ENCODE data around the gene FBN3. TPM values are rescaled to one million over a fixed set of nuclear protein-coding genes. Genes with fewer than 3 reads are reported as not detected.
"Not testable (repeated sequence)": the region's sequence is repeated elsewhere in the genome, so short reads cannot be mapped to it uniquely, and the experiment has no call there.

Gene FBN3
- total and polyA plus RNA-seq, 3 experiments from 2014 or later: not detected

GRCh38 chr19:8033287-8034177 lies 115.9 kb downstream of the FBN3 start:
- H3K9me3 Mint-ChIP-seq; H3K4me3 Mint-ChIP-seq; H3K36me3 Mint-ChIP-seq; H3K9me3 ChIP-seq (ENCODE audit: low read length); CTCF ChIA-PET; H3K4me1 Mint-ChIP-seq; H3K27ac Mint-ChIP-seq; H3K27me3 ChIP-seq (ENCODE audit: insufficient read depth, low read length, poor library complexity, severe bottlenecking); H3K36me3 ChIP-seq (ENCODE audit: insufficient read depth, low read length); H3K4me3 ChIP-seq (ENCODE audit: low read length); H3K4me1 ChIP-seq (ENCODE audit: insufficient read depth, low read length); DNase-seq: not testable (repeated sequence)
- H3K27me3 Mint-ChIP-seq: peaks cover 5 to 11% of the 10 kb centered on the region in 2 donors
- POLR2A ChIA-PET: interaction anchor here (0.6 kb wide), 1 partner anchor 120 kb away, joined by 4 read pairs; no protein-coding TSS in a partner anchor
- peak overlapping the region; percentile 68 for H3K27ac ChIP-seq (ENCODE audit: low read depth, low read length)

GRCh38 chr19:8030960-8031359 lies 118.4 kb downstream of the FBN3 start:
- H3K9me3 Mint-ChIP-seq: no peaks in the 10 kb centered on the region
- POLR2A ChIA-PET: no interaction called here

GRCh38 chr19:8028951-8029491 lies 120.4 kb downstream of the FBN3 start:
- no peaks in the 10 kb centered on the region for H3K27me3 Mint-ChIP-seq
- no peak overlapping the region for H3K4me3 Mint-ChIP-seq
- CTCF ChIA-PET: no interaction called here

More at GRCh38 chr19:8030960-8031359, 118.4 kb downstream of the FBN3 start:
- H3K27ac ChIP-seq (ENCODE audit: low read depth, low read length): no peak overlapping the region
- Mint-ChIP-seq H3K27ac (no peak overlapping the region), H3K27me3 (no peaks in the 10 kb centered on the region), H3K4me1 (no peaks in the 10 kb centered on the region), H3K4me3 (no peak overlapping the region), H3K36me3 (no peaks in the 10 kb centered on the region)
- CTCF ChIA-PET: interaction anchor here (1.0 kb wide), 1 partner anchor 25 kb away, joined by 3 read pairs; no protein-coding TSS in a partner anchor
- no peak for DNase-seq
- H3K4me1 ChIP-seq (ENCODE audit: insufficient read depth, low read length): no peaks in the 10 kb centered on the region
- no peaks in the 10 kb centered on the region for H3K9me3 ChIP-seq (ENCODE audit: low read length)
- H3K27me3 ChIP-seq (ENCODE audit: insufficient read depth, low read length, poor library complexity, severe bottlenecking): no peaks in the 10 kb centered on the region
- no peak overlapping the region for H3K4me3 ChIP-seq (ENCODE audit: low read length)
- no peaks in the 10 kb centered on the region for H3K36me3 ChIP-seq (ENCODE audit: insufficient read depth, low read length)

DNA sequence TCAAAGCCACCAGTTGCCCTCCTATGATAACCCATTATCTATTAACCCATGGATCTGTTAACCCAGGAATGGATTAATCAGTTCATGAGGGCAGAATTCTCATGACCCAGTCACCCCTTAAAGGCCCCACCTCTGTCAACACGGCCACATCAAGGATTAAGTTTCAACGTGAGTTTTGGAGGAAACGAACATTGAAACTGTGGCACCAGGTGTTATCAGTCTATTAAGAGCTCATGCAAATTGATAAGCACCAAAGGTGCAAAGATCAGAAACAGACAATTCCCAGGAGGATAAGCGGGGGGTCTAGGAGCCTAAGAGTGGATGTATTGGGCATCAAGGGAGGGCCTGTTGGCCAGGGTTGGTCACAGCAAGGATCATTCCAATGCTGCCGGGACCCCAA lies 124.1 kb downstream of the FBN3 start:
- Mint-ChIP-seq H3K27ac (peak overlapping the region in 1 of 8 donors; percentile 29), H3K27me3 (no peaks in the 10 kb centered on the region), H3K4me1 (no peaks in the 10 kb centered on the region), H3K9me3 (no peaks in the 10 kb centered on the region), H3K4me3 (no peak overlapping the region), H3K36me3 (no peaks in the 10 kb centered on the region)
- no peak for DNase-seq
- CTCF ChIA-PET: no interaction called here
- Histone ChIP-seq H3K4me1 (ENCODE audit: insufficient read depth, low read length) (no peaks in the 10 kb centered on the region), H3K27ac (ENCODE audit: low read depth, low read length) (no peak overlapping the region), H3K36me3 (ENCODE audit: insufficient read depth, low read length) (no peaks in the 10 kb centered on the region), H3K9me3 (ENCODE audit: low read length) (no peaks in the 10 kb centered on the region), H3K27me3 (ENCODE audit: insufficient read depth, low read length, poor library complexity, severe bottlenecking) (no peaks in the 10 kb centered on the region), H3K4me3 (ENCODE audit: low read length) (no peak overlapping the region)
- POLR2A ChIA-PET: no interaction called here

More at GRCh38 chr19:8028951-8029491, 120.4 kb downstream of the FBN3 start:
- DNase-seq: no peak
- no peak overlapping the region for H3K4me3 ChIP-seq (ENCODE audit: low read length)
- POLR2A ChIA-PET: no interaction called here
- no peak overlapping the region for H3K27ac ChIP-seq (ENCODE audit: low read depth, low read length)
- Mint-ChIP-seq H3K9me3 (no peaks in the 10 kb centered on the region), H3K4me1 (no peaks in the 10 kb centered on the region), H3K36me3 (no peaks in the 10 kb centered on the region), H3K27ac (no peak overlapping the region)
- no peaks in the 10 kb centered on the region for H3K27me3 ChIP-seq (ENCODE audit: insufficient read depth, low read length, poor library complexity, severe bottlenecking)
- H3K4me1 ChIP-seq (ENCODE audit: insufficient read depth, low read length): no peaks in the 10 kb centered on the region
- no peaks in the 10 kb centered on the region for H3K36me3 ChIP-seq (ENCODE audit: insufficient read depth, low read length)
- no peaks in the 10 kb centered on the region for H3K9me3 ChIP-seq (ENCODE audit: low read length)

DNA sequence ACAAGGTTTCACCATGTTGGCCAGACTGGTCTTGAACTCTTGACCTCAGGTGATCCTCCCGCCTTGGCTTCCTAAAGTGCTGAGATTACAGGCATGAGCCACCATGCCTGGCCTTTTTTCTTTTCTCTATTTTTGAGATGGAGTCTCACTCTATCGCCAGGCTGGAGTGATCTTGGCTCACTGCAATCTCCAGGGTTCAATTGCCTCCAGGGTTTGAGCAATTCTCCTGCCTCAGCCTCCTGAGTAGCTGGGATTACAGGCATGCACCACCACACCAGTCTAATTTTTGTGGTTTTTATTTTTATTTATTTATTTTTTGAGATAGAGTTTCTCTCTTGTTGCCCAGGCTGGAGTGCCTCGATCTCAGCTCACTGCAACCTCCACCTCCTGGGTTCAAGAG lies 125.1 kb downstream of the FBN3 start:
- H3K36me3 Mint-ChIP-seq, CTCF ChIA-PET: not testable (repeated sequence)

GRCh38 chr19:8023371-8023770 lies 126.0 kb downstream of the FBN3 start:
- no peaks in the 10 kb centered on the region for H3K4me1 ChIP-seq (ENCODE audit: insufficient read depth, low read length)
- no peak overlapping the region for H3K27ac ChIP-seq (ENCODE audit: low read depth, low read length)
- H3K27me3 ChIP-seq (ENCODE audit: insufficient read depth, low read length, poor library complexity, severe bottlenecking): no peaks in the 10 kb centered on the region
- no peaks in the 10 kb centered on the region for H3K9me3 Mint-ChIP-seq
- DNase-seq: no peak
- ChIA-PET CTCF (no interaction called here), POLR2A (no interaction called here)
- H3K4me1 Mint-ChIP-seq: no peaks in the 10 kb centered on the region
- no peaks in the 10 kb centered on the region for H3K9me3 ChIP-seq (ENCODE audit: low read length)
- H3K4me3 Mint-ChIP-seq: no peak overlapping the region
- no peaks in the 10 kb centered on the region for H3K36me3 Mint-ChIP-seq
- no peaks in the 10 kb centered on the region for H3K36me3 ChIP-seq (ENCODE audit: insufficient read depth, low read length)
- H3K27ac Mint-ChIP-seq: no peak overlapping the region
- H3K4me3 ChIP-seq (ENCODE audit: low read length): no peak overlapping the region
- no peaks in the 10 kb centered on the region for H3K27me3 Mint-ChIP-seq

More for the DNA sequence above, 125.1 kb downstream of the FBN3 start:
- H3K27ac Mint-ChIP-seq; H3K36me3 ChIP-seq (ENCODE audit: insufficient read depth, low read length); H3K9me3 Mint-ChIP-seq; H3K4me1 ChIP-seq (ENCODE audit: insufficient read depth, low read length); H3K9me3 ChIP-seq (ENCODE audit: low read length); POLR2A ChIA-PET; H3K4me3 Mint-ChIP-seq; DNase-seq; H3K4me1 Mint-ChIP-seq; H3K27me3 Mint-ChIP-seq; H3K4me3 ChIP-seq (ENCODE audit: low read length); H3K27ac ChIP-seq (ENCODE audit: low read depth, low read length); H3K27me3 ChIP-seq (ENCODE audit: insufficient read depth, low read length, poor library complexity, severe bottlenecking): not testable (repeated sequence)

- no peaks in the 10 kb centered on the region for H3K27me3 ChIP-seq (ENCODE audit: insufficient read depth, low read length, poor library complexity, severe bottlenecking)
- H3K27ac ChIP-seq (ENCODE audit: low read depth, low read length): no peak overlapping the region
- H3K36me3 ChIP-seq (ENCODE audit: insufficient read depth, low read length): no peaks in the 10 kb centered on the region
- Mint-ChIP-seq H3K4me3 (no peak overlapping the region), H3K27ac (peak overlapping the region in 1 of 8 donors; percentile 54), H3K36me3 (no peaks in the 10 kb centered on the region), H3K4me1 (peaks cover 7 to 9% (median 8%) of the 10 kb centered on the region in 3 donors), H3K27me3 (no peaks in the 10 kb centered on the region), H3K9me3 (no peaks in the 10 kb centered on the region)
- no peak for DNase-seq
- CTCF ChIA-PET: no interaction called here
- POLR2A ChIA-PET: no interaction called here
- no peak overlapping the region for H3K4me3 ChIP-seq (ENCODE audit: low read length)
- H3K4me1 ChIP-seq (ENCODE audit: insufficient read depth, low read length): no peaks in the 10 kb centered on the region
- H3K9me3 ChIP-seq (ENCODE audit: low read length): no peaks in the 10 kb centered on the region
Observed at GRCh38 chr19:8022275-8022674, 127.1 kb downstream of the FBN3 start.

- H3K4me3 ChIP-seq (ENCODE audit: low read length): no peak overlapping the region
- H3K4me3 Mint-ChIP-seq: no peak overlapping the region
Observed at GRCh38 chr19:8021374-8021773, 128.0 kb downstream of the FBN3 start.

More at GRCh38 chr19:8021374-8021773, 128.0 kb downstream of the FBN3 start:
- Histone ChIP-seq H3K27me3 (ENCODE audit: insufficient read depth, low read length, poor library complexity, severe bottlenecking) (no peaks in the 10 kb centered on the region), H3K27ac (ENCODE audit: low read depth, low read length) (no peak overlapping the region), H3K9me3 (ENCODE audit: low read length) (no peaks in the 10 kb centered on the region), H3K4me1 (ENCODE audit: insufficient read depth, low read length) (no peaks in the 10 kb centered on the region), H3K36me3 (ENCODE audit: insufficient read depth, low read length) (no peaks in the 10 kb centered on the region)
- CTCF ChIA-PET: no interaction called here
- DNase-seq: no peak
- no peaks in the 10 kb centered on the region for H3K9me3 Mint-ChIP-seq
- H3K27me3 Mint-ChIP-seq: no peaks in the 10 kb centered on the region
- H3K36me3 Mint-ChIP-seq: no peaks in the 10 kb centered on the region
- H3K4me1 Mint-ChIP-seq: peaks cover 9% of the 10 kb centered on the region in 3 donors
- POLR2A ChIA-PET: no interaction called here
- no peak overlapping the region for H3K27ac Mint-ChIP-seq
